MG63 (cell line): ENCODE results near the gene RPL12. TPM values are rescaled to one million over a fixed set of nuclear protein-coding genes. Genes with fewer than 3 reads are reported as not detected.

Source experiments
- DNase-seq: peaks from one replicate; pipeline ENCODE4 v3.0.0-alpha.2; 2020
- H3K27me3 ChIP-seq: fragments of 250-450 bp; sonication (Bioruptor Pico); 2 replicates; pipeline ENCODE4 v1.5.1; 2020; ENCODE audit warnings: mild to moderate bottlenecking, moderate library complexity
- H3K36me3 ChIP-seq: fragments of 250-450 bp; sonication (Bioruptor Pico); 2 replicates; pipeline ENCODE4 v1.5.1; 2020; ENCODE audit warnings: mild to moderate bottlenecking, moderate library complexity
- H3K4me3 ChIP-seq: fragments of 250-450 bp; sonication (Bioruptor Pico); 2 replicates; pipeline ENCODE4 v1.5.1; 2020; ENCODE audit warnings: mild to moderate bottlenecking, moderate library complexity
- H3K9me3 ChIP-seq: fragments of 250-450 bp; sonication (Bioruptor Pico); 2 replicates; pipeline ENCODE4 v1.5.1; 2020; ENCODE audit warnings: mild to moderate bottlenecking, moderate library complexity
- total RNA-seq: library from RNA; depleted of rRNA; stranded (reverse); fragments of >200 nt; shearing (Covaris generic); gene quantifications from 2 replicates; pipeline ENCODE4 v1.2.3, GENCODE V29; 2014; ENCODE audit warnings: low replicate concordance

The RPL12 gene
- total RNA-seq, 1 experiment from 2014 or later = 2,095 TPM

GRCh38 chr9:127423934-127424675, 27.1 kb downstream of the RPL12 start, which contains the start of gene ZNF79:
Gene ZNF79, plus strand, starts transcription at chr9:127424382. Its CDS starts 406 bp downstream, at chr9:127424788.
- Histone ChIP-seq H3K36me3 (no peaks in the 10 kb centered on the region; the same call in none of the 2 replicates), H3K27me3 (no peaks in the 10 kb centered on the region), H3K9me3 (no peaks in the 10 kb centered on the region), H3K4me3 (peak within 1 kb of the TSS; percentile 94)
- peak; percentile 94 for DNase-seq

- Histone ChIP-seq H3K4me3 (peak overlapping the region; percentile 94), H3K27me3 (no peaks in the 10 kb centered on the region), H3K36me3 (no peaks in the 10 kb centered on the region; the same call in none of the 2 replicates), H3K9me3 (no peaks in the 10 kb centered on the region)
- DNase-seq = no peak
These were observed 27.7 kb downstream of the RPL12 start for GRCh38 chr9:127423476-127423933.

GRCh38 chr9:127422787-127423186, 28.4 kb downstream of the RPL12 start:
- Histone ChIP-seq H3K9me3 (no peaks in the 10 kb centered on the region), H3K36me3 (no peaks in the 10 kb centered on the region; the same call in 1 of the 2 replicates), H3K27me3 (no peaks in the 10 kb centered on the region), H3K4me3 (peak overlapping the region; percentile 94)
- DNase-seq = no peak

- no peak overlapping the region; the same call in 1 of the 2 replicates for H3K4me3 ChIP-seq
- no peak for DNase-seq
- no peaks in the 10 kb centered on the region for H3K27me3 ChIP-seq
These were observed 28.9 kb downstream of the RPL12 start for GRCh38 chr9:127422133-127422782.

GRCh38 chr9:127421057-127421456, 30.1 kb downstream of the RPL12 start:
- DNase-seq = no peak
- Histone ChIP-seq H3K27me3 (no peaks in the 10 kb centered on the region), H3K9me3 (no peaks in the 10 kb centered on the region), H3K4me3 (no peak overlapping the region), H3K36me3 (no peaks in the 10 kb centered on the region; the same call in 1 of the 2 replicates)

More at GRCh38 chr9:127422133-127422782, 28.9 kb downstream of the RPL12 start:
- Histone ChIP-seq H3K9me3 (no peaks in the 10 kb centered on the region), H3K36me3 (no peaks in the 10 kb centered on the region; the same call in 1 of the 2 replicates)

- Histone ChIP-seq H3K4me3 (no peak overlapping the region), H3K27me3 (no peaks in the 10 kb centered on the region), H3K9me3 (no peaks in the 10 kb centered on the region), H3K36me3 (no peaks in the 10 kb centered on the region)
- DNase-seq = no peak
These were observed 31.9 kb downstream of the RPL12 start for GRCh38 chr9:127419348-127419747.

GRCh38 chr9:127418037-127418471, 33.2 kb downstream of the RPL12 start:
- Histone ChIP-seq H3K36me3 (no peaks in the 10 kb centered on the region), H3K4me3 (no peak overlapping the region), H3K9me3 (no peaks in the 10 kb centered on the region), H3K27me3 (no peaks in the 10 kb centered on the region)
- peak; percentile 36 for DNase-seq

GRCh38 chr9:127417131-127418036, 33.8 kb downstream of the RPL12 start:
- H3K9me3 ChIP-seq = no peaks in the 10 kb centered on the region
- no peaks in the 10 kb centered on the region for H3K27me3 ChIP-seq
- H3K4me3 ChIP-seq = no peak overlapping the region
- H3K36me3 ChIP-seq = no peaks in the 10 kb centered on the region
- peak; percentile 82 for DNase-seq

- Histone ChIP-seq H3K27me3 (no peaks in the 10 kb centered on the region), H3K4me3 (no peak overlapping the region), H3K36me3 (no peaks in the 10 kb centered on the region), H3K9me3 (no peaks in the 10 kb centered on the region)
- no peak for DNase-seq
These were observed 35.5 kb downstream of the RPL12 start for GRCh38 chr9:127415657-127416056.

- no peak overlapping the region for H3K4me3 ChIP-seq
- no peaks in the 10 kb centered on the region for H3K36me3 ChIP-seq
- no peak for DNase-seq
- H3K27me3 ChIP-seq = no peaks in the 10 kb centered on the region
- no peaks in the 10 kb centered on the region for H3K9me3 ChIP-seq
These were observed 36.1 kb downstream of the RPL12 start for GRCh38 chr9:127415141-127415540.

- Histone ChIP-seq H3K36me3 (no peaks in the 10 kb centered on the region), H3K9me3 (no peaks in the 10 kb centered on the region)
- no peak for DNase-seq
These were observed 40.1 kb downstream of the RPL12 start for GRCh38 chr9:127411122-127411521.

GRCh38 chr9:127407492-127407843, 43.7 kb downstream of the RPL12 start:
- H3K9me3 ChIP-seq = no peaks in the 10 kb centered on the region
- no peak for DNase-seq
- H3K36me3 ChIP-seq = no peaks in the 10 kb centered on the region
- no peaks in the 10 kb centered on the region for H3K27me3 ChIP-seq
- H3K4me3 ChIP-seq = no peak overlapping the region

More at GRCh38 chr9:127411122-127411521, 40.1 kb downstream of the RPL12 start:
- no peaks in the 10 kb centered on the region for H3K27me3 ChIP-seq
- no peak overlapping the region for H3K4me3 ChIP-seq

GRCh38 chr9:127406799-127407491, 44.3 kb downstream of the RPL12 start:
- Histone ChIP-seq H3K4me3 (no peak overlapping the region), H3K27me3 (no peaks in the 10 kb centered on the region), H3K36me3 (no peaks in the 10 kb centered on the region), H3K9me3 (no peaks in the 10 kb centered on the region)
- DNase-seq = no peak

GRCh38 chr9:127405344-127406125, 45.7 kb downstream of the RPL12 start:
- H3K27me3 ChIP-seq = no peaks in the 10 kb centered on the region
- H3K36me3 ChIP-seq = 0 out of 2 replicates have a peak, but pooled peaks cover 3% of the 10 kb centered on the region
- DNase-seq = no peak
- no peak overlapping the region for H3K4me3 ChIP-seq
- H3K9me3 ChIP-seq = no peaks in the 10 kb centered on the region

GRCh38 chr9:127404631-127405030, 46.6 kb downstream of the RPL12 start:
- Histone ChIP-seq H3K4me3 (no peak overlapping the region), H3K36me3 (0 out of 2 replicates have a peak, but pooled peaks cover 3% of the 10 kb centered on the region), H3K9me3 (no peaks in the 10 kb centered on the region), H3K27me3 (no peaks in the 10 kb centered on the region)
- DNase-seq = no peak
